Measurements from ENCODE around the gene ADIPOQ.
"Not testable (repeated sequence)": the region's sequence is repeated elsewhere in the genome, so short reads cannot be mapped to it uniquely, and the experiment has no call there.

The ADIPOQ gene

GRCh38 chr3:186826976-186827857 is 15.3 kb upstream of the ADIPOQ start:
- peak; percentile 76 for DNase-seq

GRCh38 chr3:186828340-186828739 is 14.2 kb upstream of the ADIPOQ start:
- no peak for DNase-seq

- no peak for DNase-seq
Measured at GRCh38 chr3:186831798-186832197, 10.7 kb upstream of the ADIPOQ start.

GRCh38 chr3:186832276-186832675 is 10.2 kb upstream of the ADIPOQ start:
- no peak for DNase-seq

GRCh38 chr3:186839874-186840641 is 2.5 kb upstream of the ADIPOQ start:
- no peak for DNase-seq

- DNase-seq = no peak
Measured at GRCh38 chr3:186841620-186842019, 890 bp upstream of the ADIPOQ start.

GRCh38 chr3:186843039-186843432 is 526 bp downstream of the ADIPOQ start:
- no peak for DNase-seq

- no peak for DNase-seq
Measured at GRCh38 chr3:186844908-186845307, 2.4 kb downstream of the ADIPOQ start.

- no peak for DNase-seq
Measured at GRCh38 chr3:186845756-186846155, 3.2 kb downstream of the ADIPOQ start.

- no peak for DNase-seq
Measured at GRCh38 chr3:186847437-186847836, 4.9 kb downstream of the ADIPOQ start.

- DNase-seq = no peak
Measured at GRCh38 chr3:186849374-186849975, 7.0 kb downstream of the ADIPOQ start.

GRCh38 chr3:186851835-186852234 is 9.3 kb downstream of the ADIPOQ start:
- DNase-seq = not testable (repeated sequence)

GRCh38 chr3:186852994-186853393 is 10.5 kb downstream of the ADIPOQ start:
- DNase-seq = no peak

GRCh38 chr3:186854146-186854545 is 11.6 kb downstream of the ADIPOQ start:
- DNase-seq = no peak

- DNase-seq = no peak
Measured at GRCh38 chr3:186854954-186855353, 12.4 kb downstream of the ADIPOQ start.

GRCh38 chr3:186857743-186858142 is 15.2 kb downstream of the ADIPOQ start:
- DNase-seq = no peak

- not testable (repeated sequence) for DNase-seq
Measured at GRCh38 chr3:186865215-186865853, 22.8 kb downstream of the ADIPOQ start.

GRCh38 chr3:186866095-186866494 is 23.6 kb downstream of the ADIPOQ start:
- DNase-seq = not testable (repeated sequence)

GRCh38 chr3:186869253-186870100 is 27.0 kb downstream of the ADIPOQ start:
- no peak for DNase-seq

- no peak for DNase-seq
Measured at GRCh38 chr3:186870421-186871201, 28.1 kb downstream of the ADIPOQ start.

GRCh38 chr3:186871403-186871924 is 29.0 kb downstream of the ADIPOQ start:
- no peak for DNase-seq
